H1 (cell line): ENCODE results near the gene TRIM9.

Experiments used
- ASH2L ChIP-seq: fragments of 200-600, 300-600 bp; sonication (generic); IDR thresholded peaks from one replicate; pipeline ENCODE4 v1.7.1; 2017; ENCODE audit warnings: low read length
- CBX5 ChIP-seq: fragments of 300-800, 300-1000 bp; sonication (generic); IDR thresholded peaks from 2 replicates; pipeline ENCODE4 v1.7.1; 2016; ENCODE audit warnings: antibody characterized with exemption, low read length, low read depth
- CEBPB ChIP-seq: IDR thresholded peaks from 2 replicates; pipeline ENCODE4 v1.6.1; 2012; ENCODE audit warnings: low read depth, low read length
- EZH2 ChIP-seq: fragments of 200-600 bp; sonication (generic); IDR thresholded peaks from 2 replicates; pipeline ENCODE4 v1.7.1; 2012; ENCODE audit warnings: low read depth, mild to moderate bottlenecking, moderate library complexity, low read length, inconsistent platforms; ENCODE audit not compliant: severe bottlenecking
- POLR2A ChIP-seq, 2 experiments: IDR thresholded peaks; 1 replicate in 1 of 2; 2 replicates in 1 of 2; pipeline ENCODE4 v1.6.1; 2011; ENCODE audit warnings: low read depth in 2 of 2, low read length in 2 of 2, mild to moderate bottlenecking in 2 of 2; ENCODE audit errors: control extremely low read depth in 1 of 2
- POLR2AphosphoS5 ChIP-seq: IDR thresholded peaks from 2 replicates; pipeline ENCODE4 v1.6.1; 2011; ENCODE audit warnings: low read depth, low read length
- SIN3A ChIP-seq, 2 experiments: IDR thresholded peaks in 1 of 2; conservative IDR thresholded peaks in 1 of 2; 2 replicates each; pipeline ENCODE4 v1.6.1; 2011 to 2012; ENCODE audit warnings: low read length in 2 of 2, improper control_type of control experiment in 1 of 2, low read depth in 1 of 2, mild to moderate bottlenecking in 1 of 2
- SIRT6 ChIP-seq: IDR thresholded peaks from one replicate; pipeline ENCODE4 v1.7.1; 2012; ENCODE audit warnings: low read length, inconsistent platforms
- TCF12 ChIP-seq: IDR thresholded peaks from 2 replicates; pipeline ENCODE4 v1.6.1; 2011; ENCODE audit warnings: low read depth, mild to moderate bottlenecking, low read length
- YY1 ChIP-seq: IDR thresholded peaks from 2 replicates; pipeline ENCODE4 v1.6.1; 2011; ENCODE audit warnings: low read depth, mild to moderate bottlenecking, low read length
- TF ChIP-seq, protein P1 (sequence below), 3 experiments: IDR thresholded peaks; 1 replicate in 2 of 3; 2 replicates in 1 of 3; pipeline versions ENCODE4 v1.5.1 to v1.6.1; 2011; ENCODE audit warnings: low read length in 3 of 3, mild to moderate bottlenecking in 3 of 3, inconsistent platforms in 2 of 3, low read depth in 1 of 3, moderate library complexity in 1 of 3; ENCODE audit not compliant: insufficient read depth in 1 of 3; ENCODE audit errors: control extremely low read depth in 1 of 3
- TF ChIP-seq, protein P2 (sequence below): IDR thresholded peaks from 2 replicates; pipeline ENCODE4 v1.6.1; 2011; ENCODE audit warnings: low read depth, mild to moderate bottlenecking, low read length; ENCODE audit not compliant: insufficient read depth

DNA sequence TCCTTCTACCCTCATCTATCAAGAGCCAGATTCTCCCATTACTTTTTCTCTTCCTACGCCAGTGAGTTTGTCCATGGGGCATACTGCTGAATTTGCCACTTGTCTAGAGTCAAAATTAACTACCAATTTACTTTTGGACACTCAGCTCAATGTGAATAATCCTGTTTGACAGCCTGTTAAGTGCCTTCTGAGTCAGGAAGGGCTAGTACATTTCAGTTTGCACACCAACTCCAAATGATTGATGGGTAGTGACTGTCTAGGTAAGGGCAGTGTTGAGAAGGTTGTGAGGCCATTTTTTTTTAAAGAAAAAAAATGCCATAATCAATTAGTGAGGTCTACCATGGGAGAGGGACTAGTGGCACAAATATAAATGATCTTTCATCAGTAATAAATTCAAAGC lies 21.8 kb upstream of the TRIM9 start:
- TF ChIP-seq SIRT6 (no peak), SIN3A (conservative IDR thresholded peaks at IDR 0.05 in 1 of 2, IDR thresholded peaks at IDR 0.05 in 1 of 2; ENCODE audit: low read depth in 1 of 2, low read length in 2 of 2) (no peak), YY1 (no peak), POLR2A (IDR thresholded peaks at IDR 0.05; ENCODE audit: control extremely low read depth in 1 of 2, low read depth in 2 of 2, low read length in 2 of 2) (no peak), TCF12 (no peak), POLR2AphosphoS5 (no peak), EZH2 (no peak), ASH2L (no peak), CEBPB (no peak), CBX5 (no peak)
- TF ChIP-seq, protein P1, sequence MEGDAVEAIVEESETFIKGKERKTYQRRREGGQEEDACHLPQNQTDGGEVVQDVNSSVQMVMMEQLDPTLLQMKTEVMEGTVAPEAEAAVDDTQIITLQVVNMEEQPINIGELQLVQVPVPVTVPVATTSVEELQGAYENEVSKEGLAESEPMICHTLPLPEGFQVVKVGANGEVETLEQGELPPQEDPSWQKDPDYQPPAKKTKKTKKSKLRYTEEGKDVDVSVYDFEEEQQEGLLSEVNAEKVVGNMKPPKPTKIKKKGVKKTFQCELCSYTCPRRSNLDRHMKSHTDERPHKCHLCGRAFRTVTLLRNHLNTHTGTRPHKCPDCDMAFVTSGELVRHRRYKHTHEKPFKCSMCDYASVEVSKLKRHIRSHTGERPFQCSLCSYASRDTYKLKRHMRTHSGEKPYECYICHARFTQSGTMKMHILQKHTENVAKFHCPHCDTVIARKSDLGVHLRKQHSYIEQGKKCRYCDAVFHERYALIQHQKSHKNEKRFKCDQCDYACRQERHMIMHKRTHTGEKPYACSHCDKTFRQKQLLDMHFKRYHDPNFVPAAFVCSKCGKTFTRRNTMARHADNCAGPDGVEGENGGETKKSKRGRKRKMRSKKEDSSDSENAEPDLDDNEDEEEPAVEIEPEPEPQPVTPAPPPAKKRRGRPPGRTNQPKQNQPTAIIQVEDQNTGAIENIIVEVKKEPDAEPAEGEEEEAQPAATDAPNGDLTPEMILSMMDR (IDR thresholded peaks at IDR 0.05; ENCODE audit: control extremely low read depth in 1 of 3, insufficient read depth in 1 of 3, low read depth in 1 of 3, low read length in 3 of 3): no peak
- TF ChIP-seq, protein P2, sequence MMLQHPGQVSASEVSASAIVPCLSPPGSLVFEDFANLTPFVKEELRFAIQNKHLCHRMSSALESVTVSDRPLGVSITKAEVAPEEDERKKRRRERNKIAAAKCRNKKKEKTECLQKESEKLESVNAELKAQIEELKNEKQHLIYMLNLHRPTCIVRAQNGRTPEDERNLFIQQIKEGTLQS: no peak
